Mesenchymal stem cell (in vitro differentiated cells and primary cell): Measurements from ENCODE around the gene NAA80.

Experiments used
- DNase-seq: peaks from one replicate; pipeline ENCODE4 v3.0.0-alpha.2; 2013
- H2AFZ ChIP-seq: one replicate; pipeline ENCODE4 v1.6.1; 2013; ENCODE audit warnings: low read depth, mild to moderate bottlenecking, control low read depth, inconsistent platforms, low read length, moderate library complexity
- H2AK5ac ChIP-seq: 2 replicates; pipeline ENCODE4 v1.6.1; 2013; ENCODE audit warnings: low read length, moderate library complexity, mild to moderate bottlenecking, inconsistent platforms; ENCODE audit not compliant: severe bottlenecking
- H2BK120ac ChIP-seq: one replicate; pipeline ENCODE4 v1.6.1; 2013; ENCODE audit warnings: low read depth, mild to moderate bottlenecking, inconsistent platforms, low read length, moderate library complexity
- H2BK12ac ChIP-seq, 2 experiments: one replicate each; pipeline ENCODE4 v1.6.1; 2013; ENCODE audit warnings: inconsistent platforms in 2 of 2, low read length in 2 of 2, mild to moderate bottlenecking in 2 of 2, moderate library complexity in 2 of 2, control low read depth in 1 of 2
- H2BK15ac ChIP-seq: one replicate; pipeline ENCODE4 v1.6.1; 2013; ENCODE audit warnings: mild to moderate bottlenecking, low read depth, inconsistent platforms; ENCODE audit not compliant: poor library complexity, severe bottlenecking
- H2BK5ac ChIP-seq: 2 replicates; pipeline ENCODE4 v1.6.1; 2013; ENCODE audit warnings: low read depth, mild to moderate bottlenecking, low read length, control low read depth, inconsistent platforms; ENCODE audit not compliant: poor library complexity, severe bottlenecking
- H3K14ac ChIP-seq, 2 experiments: one replicate each; pipeline ENCODE4 v1.6.1; 2013; ENCODE audit warnings: inconsistent platforms in 2 of 2, low read length in 2 of 2, control low read depth in 1 of 2, mild to moderate bottlenecking in 1 of 2, moderate library complexity in 1 of 2
- H3K18ac ChIP-seq, 2 experiments: one replicate each; pipeline ENCODE4 v1.6.1; 2013; ENCODE audit warnings: inconsistent platforms in 2 of 2, low read length in 2 of 2, control low read depth in 1 of 2, low read depth in 1 of 2, mild to moderate bottlenecking in 1 of 2
- H3K23ac ChIP-seq, 2 experiments: one replicate each; pipeline ENCODE4 v1.6.1; 2013; ENCODE audit warnings: inconsistent platforms in 2 of 2, low read length in 2 of 2, mild to moderate bottlenecking in 2 of 2, moderate library complexity in 2 of 2, control low read depth in 1 of 2
- H3K27ac ChIP-seq: 2 replicates; pipeline ENCODE4 v1.5.1; 2013; ENCODE audit warnings: mild to moderate bottlenecking, moderate library complexity, low read length, control low read depth, inconsistent platforms; ENCODE audit not compliant: poor library complexity, severe bottlenecking
- H3K27me3 ChIP-seq, 2 experiments: 2 replicates each; pipeline versions ENCODE4 v1.6.1 to v1.7.0; 2013; ENCODE audit warnings: low read length in 2 of 2, mild to moderate bottlenecking in 2 of 2, moderate library complexity in 2 of 2, control low read depth in 1 of 2, inconsistent platforms in 1 of 2; ENCODE audit not compliant: control insufficient read depth in 1 of 2, insufficient read depth in 1 of 2
- H3K36me3 ChIP-seq, 2 experiments: 2 replicates each; pipeline versions ENCODE4 v1.6.1 to v1.7.0; 2013; ENCODE audit warnings: low read length in 2 of 2, control low read depth in 1 of 2, inconsistent platforms in 1 of 2, low read depth in 1 of 2, mild to moderate bottlenecking in 1 of 2; ENCODE audit not compliant: insufficient read depth in 2 of 2, control insufficient read depth in 1 of 2
- H3K4ac ChIP-seq, 2 experiments: one replicate each; pipeline ENCODE4 v1.6.1; 2013; ENCODE audit warnings: inconsistent platforms in 2 of 2, low read length in 2 of 2, mild to moderate bottlenecking in 2 of 2, moderate library complexity in 2 of 2, control low read depth in 1 of 2, low read depth in 1 of 2
- H3K4me1 ChIP-seq: 2 replicates; pipeline ENCODE4 v1.6.1; 2013; ENCODE audit warnings: low read depth, low read length, control low read depth; ENCODE audit not compliant: control insufficient read depth, insufficient read depth
- H3K4me2 ChIP-seq: 2 replicates; pipeline ENCODE4 v1.6.1; 2013; ENCODE audit warnings: low read length, mild to moderate bottlenecking, inconsistent platforms; ENCODE audit not compliant: poor library complexity, severe bottlenecking
- H3K4me3 ChIP-seq, 2 experiments: 2 replicates each; pipeline versions ENCODE4 v1.5.1 to v1.7.0; 2013; ENCODE audit warnings: low read length in 2 of 2, mild to moderate bottlenecking in 2 of 2, control low read depth in 1 of 2, low read depth in 1 of 2; ENCODE audit not compliant: insufficient read depth in 1 of 2
- H3K79me1 ChIP-seq: replicated peaks from 2 replicates; pipeline ENCODE4 v1.6.1; 2013; ENCODE audit warnings: mild to moderate bottlenecking, control low read depth, low read length, inconsistent platforms; ENCODE audit not compliant: poor library complexity, severe bottlenecking
- H3K9ac ChIP-seq: 2 replicates; pipeline ENCODE4 v1.7.0; 2013; ENCODE audit warnings: mild to moderate bottlenecking, low read length, moderate library complexity
- H3K9me3 ChIP-seq: 2 replicates; pipeline ENCODE4 v1.7.0; 2013; ENCODE audit warnings: mild to moderate bottlenecking, low read length; ENCODE audit not compliant: control insufficient read depth
- H4K8ac ChIP-seq: one replicate; pipeline ENCODE4 v1.6.1; 2013; ENCODE audit warnings: inconsistent platforms, mild to moderate bottlenecking, low read length, moderate library complexity
- H4K91ac ChIP-seq: one replicate; pipeline ENCODE4 v1.6.1; 2013; ENCODE audit warnings: mild to moderate bottlenecking, low read length, inconsistent platforms
- WGBS: methylation state at CpG from one replicate; pipeline ENCODE4 v1.1.7; 2013; ENCODE audit warnings: mixed read lengths; 5-methylcytosine and 5-hydroxymethylcytosine counted together

NAA80 gene

GRCh38 chr3:50333744-50334328, 34.6 kb upstream of the NAA80 start:
- H3K14ac ChIP-seq, result no peak overlapping the region
- WGBS, result 71% methylated on average over 12 of the region's 12 CpGs

GRCh38 chr3:50331364-50331907, 32.2 kb upstream of the NAA80 start:
- H3K4me2 ChIP-seq, result no peak overlapping the region
- H2AK5ac ChIP-seq, result no peak overlapping the region
- H2BK5ac ChIP-seq, result no peak overlapping the region
- no peak overlapping the region for H3K23ac ChIP-seq
- H3K79me1 ChIP-seq, result peaks cover 24% of the 10 kb centered on the region
- H3K27ac ChIP-seq, result no peak overlapping the region
- H3K4me3 ChIP-seq, result no peak overlapping the region
- no peaks in the 10 kb centered on the region for H3K27me3 ChIP-seq
- no peak overlapping the region for H3K4ac ChIP-seq
- no peaks in the 10 kb centered on the region for H3K9me3 ChIP-seq
- WGBS, result 96% methylated on average over 19 of the region's 19 CpGs
- H3K18ac ChIP-seq, result no peak overlapping the region
- no peak overlapping the region for H3K14ac ChIP-seq
- DNase-seq, result no peak
- peaks cover 33 to 44% of the 10 kb centered on the region in 2 experiments for H3K36me3 ChIP-seq
- H2AFZ ChIP-seq, result no peak overlapping the region
- no peak overlapping the region for H4K8ac ChIP-seq
- H3K4me1 ChIP-seq, result peaks cover 26% of the 10 kb centered on the region
- no peak overlapping the region for H2BK120ac ChIP-seq
- H2BK12ac ChIP-seq, result no peak overlapping the region
- no peak overlapping the region for H3K9ac ChIP-seq
- no peak overlapping the region for H2BK15ac ChIP-seq
- H4K91ac ChIP-seq, result peak overlapping the region; percentile 21

More at GRCh38 chr3:50333744-50334328, 34.6 kb upstream of the NAA80 start:
- peaks cover 24% of the 10 kb centered on the region for H3K79me1 ChIP-seq
- peak overlapping the region in 1 of 2 experiments; percentile 40 for H3K4me3 ChIP-seq
- H3K4me2 ChIP-seq, result no peak overlapping the region
- H3K4me1 ChIP-seq, result peaks cover 26% of the 10 kb centered on the region
- H2AFZ ChIP-seq, result no peak overlapping the region
- peaks cover 33 to 41% of the 10 kb centered on the region in 2 experiments for H3K36me3 ChIP-seq
- no peak overlapping the region for H4K91ac ChIP-seq
- H2BK15ac ChIP-seq, result no peak overlapping the region
- no peak overlapping the region for H2BK5ac ChIP-seq
- peak overlapping the region; percentile 97 for H3K9ac ChIP-seq
- H3K27me3 ChIP-seq, result no peaks in the 10 kb centered on the region
- no peak overlapping the region for H2BK12ac ChIP-seq
- no peak overlapping the region for H2AK5ac ChIP-seq
- H3K9me3 ChIP-seq, result no peaks in the 10 kb centered on the region
- DNase-seq, result peak; percentile 86
- no peak overlapping the region for H2BK120ac ChIP-seq
- H3K18ac ChIP-seq, result no peak overlapping the region
- H3K27ac ChIP-seq, result no peak overlapping the region
- peak overlapping the region in 1 of 2 experiments; percentile 8 for H3K4ac ChIP-seq
- H4K8ac ChIP-seq, result peak overlapping the region; percentile 29
- no peak overlapping the region for H3K23ac ChIP-seq

GRCh38 chr3:50330330-50330729, 31.1 kb upstream of the NAA80 start:
- Histone ChIP-seq H3K4me3 (no peak overlapping the region), H3K9ac (no peak overlapping the region), H2BK5ac (no peak overlapping the region), H4K91ac (no peak overlapping the region), H2AK5ac (no peak overlapping the region), H3K4me2 (no peak overlapping the region), H3K9me3 (no peaks in the 10 kb centered on the region), H3K14ac (no peak overlapping the region), H3K4ac (no peak overlapping the region), H3K18ac (no peak overlapping the region), H2BK12ac (no peak overlapping the region), H3K27ac (no peak overlapping the region), H3K27me3 (no peaks in the 10 kb centered on the region), H2AFZ (no peak overlapping the region), H3K4me1 (peaks cover 19% of the 10 kb centered on the region), H3K23ac (no peak overlapping the region), H4K8ac (no peak overlapping the region), H2BK120ac (no peak overlapping the region), H2BK15ac (no peak overlapping the region), H3K36me3 (peaks cover 43 to 55% of the 10 kb centered on the region in 2 experiments), H3K79me1 (peaks cover 26% of the 10 kb centered on the region)
- DNase-seq, result no peak
- WGBS, result 98% methylated on average over 10 of the region's 10 CpGs

GRCh38 chr3:50327943-50328691, 28.9 kb upstream of the NAA80 start, which contains the start of gene TUSC2:
TUSC2 (minus strand) TSS chr3:50328223; CDS start chr3:50328099, 124 bp downstream.
- 6% methylated on average over 55 of the region's 55 CpGs for WGBS
- no peak within 1 kb of the TSS for H3K23ac ChIP-seq
- no peak within 1 kb of the TSS for H2BK5ac ChIP-seq
- H3K9ac ChIP-seq, result peak within 1 kb of the TSS; percentile 96
- H4K91ac ChIP-seq, result no peak within 1 kb of the TSS
- peaks cover 13% of the 10 kb centered on the region for H3K4me1 ChIP-seq
- H2AK5ac ChIP-seq, result no peak within 1 kb of the TSS
- H2BK120ac ChIP-seq, result no peak within 1 kb of the TSS
- no peaks in the 10 kb centered on the region for H3K9me3 ChIP-seq
- H2AFZ ChIP-seq, result peak within 1 kb of the TSS; percentile 55
- peak within 1 kb of the TSS; percentile 82 for H3K4me2 ChIP-seq
- H3K18ac ChIP-seq, result no peak within 1 kb of the TSS
- peaks cover 50 to 63% of the 10 kb centered on the region in 2 experiments for H3K36me3 ChIP-seq
- peak; percentile 97 for DNase-seq
- H2BK15ac ChIP-seq, result no peak within 1 kb of the TSS
- peak within 1 kb of the TSS; percentile 64 for H4K8ac ChIP-seq
- H3K4ac ChIP-seq, result peak within 1 kb of the TSS; percentile 38 to 70
- peaks cover 32% of the 10 kb centered on the region for H3K79me1 ChIP-seq
- peak within 1 kb of the TSS in 1 of 2 experiments; percentile 71 for H3K14ac ChIP-seq
- no peaks in the 10 kb centered on the region for H3K27me3 ChIP-seq
- no peak within 1 kb of the TSS for H2BK12ac ChIP-seq
- peak within 1 kb of the TSS; percentile 84 to 94 for H3K4me3 ChIP-seq
- H3K27ac ChIP-seq, result peak within 1 kb of the TSS; percentile 80
